Measurements from ENCODE around the gene NRXN3. TPM values are rescaled to one million over a fixed set of nuclear protein-coding genes. Genes with fewer than 3 reads are reported as not detected.

The NRXN3 gene
- polyA plus RNA-seq, 1 donor (not counting 4 experiments of a cell fraction or from before 2014, with no cell fraction given) = 0.89 TPM

DNA sequence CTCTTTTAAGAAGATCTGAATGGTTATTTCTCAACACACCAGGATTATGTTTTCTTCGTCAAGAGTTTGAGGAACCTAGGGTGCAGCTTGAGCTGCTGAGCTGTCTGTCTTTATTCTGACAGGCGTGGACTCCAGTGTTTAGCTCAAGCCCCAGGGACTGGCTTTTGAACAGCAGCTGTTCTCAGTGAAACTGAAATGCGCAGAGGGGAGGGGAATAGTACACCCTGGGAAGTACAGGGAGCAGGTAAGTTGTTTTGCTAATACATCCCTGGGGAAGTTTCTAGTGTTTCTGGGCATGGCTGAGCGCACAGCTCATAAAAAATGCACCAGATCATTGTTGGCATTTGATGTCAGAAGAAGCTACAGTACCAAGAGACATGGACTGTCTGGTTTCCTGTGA is 1381.3 kb downstream of the NRXN3 start:
- Histone ChIP-seq H3K9ac (ENCODE audit: control insufficient read depth, extremely low read depth, insufficient read depth, low read length) (no peak overlapping the region), H3K27me3 (ENCODE audit: control insufficient read depth, extremely low read depth, insufficient read depth, low read length) (no peaks in the 10 kb centered on the region), H3K36me3 (ENCODE audit: control insufficient read depth in 2 of 2, extremely low read depth in 1 of 2, insufficient read depth in 2 of 2, low read length in 2 of 2) (no peaks in the 10 kb centered on the region), H3K4me1 (ENCODE audit: control insufficient read depth, extremely low read depth, insufficient read depth, low read length) (no peaks in the 10 kb centered on the region), H3K79me2 (ENCODE audit: control insufficient read depth, insufficient read depth, low read length) (no peaks in the 10 kb centered on the region), H3K4me3 (ENCODE audit: control insufficient read depth in 2 of 3, extremely low read depth in 1 of 3, insufficient read depth in 2 of 3, low read depth in 1 of 3, low read length in 3 of 3) (no peak overlapping the region), H4K20me1 (ENCODE audit: control insufficient read depth, extremely low read depth, insufficient read depth, low read length) (no peaks in the 10 kb centered on the region), H3K9me1 (ENCODE audit: control insufficient read depth, extremely low read depth, insufficient read depth, low read length) (no peaks in the 10 kb centered on the region), H3K27ac (ENCODE audit: control insufficient read depth, insufficient read depth, low read length) (no peak overlapping the region), H3K4me2 (ENCODE audit: control insufficient read depth, extremely low read depth, insufficient read depth, low read depth, low read length) (no peak overlapping the region), H2AFZ (ENCODE audit: control insufficient read depth, low read length) (no peak overlapping the region), H3K9me3 (ENCODE audit: control insufficient read depth, low read depth, low read length) (no peaks in the 10 kb centered on the region)
- dilution Hi-C loops (cut with MboI; ENCODE audit: extremely low pct_ligation_motif_present, low sequenced_read_pairs) = no loop called here
- DNase-seq (ENCODE audit: low read depth, low spot score) (no peak), FAIRE-seq (no peak)
- no peak for TF ChIP-seq EZH2 (IDR thresholded peaks at IDR 0.05; ENCODE audit: low read length)
- TF ChIP-seq, protein P1, sequence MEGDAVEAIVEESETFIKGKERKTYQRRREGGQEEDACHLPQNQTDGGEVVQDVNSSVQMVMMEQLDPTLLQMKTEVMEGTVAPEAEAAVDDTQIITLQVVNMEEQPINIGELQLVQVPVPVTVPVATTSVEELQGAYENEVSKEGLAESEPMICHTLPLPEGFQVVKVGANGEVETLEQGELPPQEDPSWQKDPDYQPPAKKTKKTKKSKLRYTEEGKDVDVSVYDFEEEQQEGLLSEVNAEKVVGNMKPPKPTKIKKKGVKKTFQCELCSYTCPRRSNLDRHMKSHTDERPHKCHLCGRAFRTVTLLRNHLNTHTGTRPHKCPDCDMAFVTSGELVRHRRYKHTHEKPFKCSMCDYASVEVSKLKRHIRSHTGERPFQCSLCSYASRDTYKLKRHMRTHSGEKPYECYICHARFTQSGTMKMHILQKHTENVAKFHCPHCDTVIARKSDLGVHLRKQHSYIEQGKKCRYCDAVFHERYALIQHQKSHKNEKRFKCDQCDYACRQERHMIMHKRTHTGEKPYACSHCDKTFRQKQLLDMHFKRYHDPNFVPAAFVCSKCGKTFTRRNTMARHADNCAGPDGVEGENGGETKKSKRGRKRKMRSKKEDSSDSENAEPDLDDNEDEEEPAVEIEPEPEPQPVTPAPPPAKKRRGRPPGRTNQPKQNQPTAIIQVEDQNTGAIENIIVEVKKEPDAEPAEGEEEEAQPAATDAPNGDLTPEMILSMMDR (optimal IDR thresholded peaks at IDR 0.05 in 1 of 3, IDR thresholded peaks at IDR 0.05 in 1 of 3, conservative IDR thresholded peaks at IDR 0.05 in 1 of 3; ENCODE audit: extremely low read depth in 1 of 3, insufficient read depth in 2 of 3, low read length in 3 of 3) = no peak

DNA sequence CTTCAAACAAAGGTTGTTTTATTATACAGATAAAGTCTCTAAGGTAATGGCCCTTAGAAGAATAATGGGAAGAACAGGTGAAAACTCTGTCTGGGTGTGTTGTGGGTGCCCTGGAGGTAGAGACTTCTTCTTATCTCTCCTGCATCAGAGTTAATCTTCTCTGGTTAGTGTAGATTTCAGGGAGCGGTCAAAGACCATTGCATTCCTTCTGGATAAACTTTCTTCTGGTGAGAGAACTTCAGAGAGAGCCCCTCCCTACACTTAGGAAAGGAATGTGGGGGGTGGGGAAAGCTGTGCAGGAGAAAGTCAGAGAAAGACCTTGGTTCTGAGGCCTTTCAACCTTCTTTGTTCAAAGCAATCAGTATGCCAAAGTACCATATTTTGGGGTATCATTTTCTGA is 1382.6 kb downstream of the NRXN3 start:
- Histone ChIP-seq H3K9me1 (ENCODE audit: control insufficient read depth, extremely low read depth, insufficient read depth, low read length) (no peaks in the 10 kb centered on the region), H3K27ac (ENCODE audit: control insufficient read depth, insufficient read depth, low read length) (no peak overlapping the region), H3K27me3 (ENCODE audit: control insufficient read depth, extremely low read depth, insufficient read depth, low read length) (no peaks in the 10 kb centered on the region), H3K36me3 (ENCODE audit: control insufficient read depth in 2 of 2, extremely low read depth in 1 of 2, insufficient read depth in 2 of 2, low read length in 2 of 2) (no peaks in the 10 kb centered on the region), H3K9ac (ENCODE audit: control insufficient read depth, extremely low read depth, insufficient read depth, low read length) (no peak overlapping the region), H2AFZ (ENCODE audit: control insufficient read depth, low read length) (no peak overlapping the region), H3K9me3 (ENCODE audit: control insufficient read depth, low read depth, low read length) (no peaks in the 10 kb centered on the region), H3K4me2 (ENCODE audit: control insufficient read depth, extremely low read depth, insufficient read depth, low read depth, low read length) (no peak overlapping the region), H3K4me1 (ENCODE audit: control insufficient read depth, extremely low read depth, insufficient read depth, low read length) (no peaks in the 10 kb centered on the region), H3K4me3 (ENCODE audit: control insufficient read depth in 2 of 3, extremely low read depth in 1 of 3, insufficient read depth in 2 of 3, low read depth in 1 of 3, low read length in 3 of 3) (no peak overlapping the region), H4K20me1 (ENCODE audit: control insufficient read depth, extremely low read depth, insufficient read depth, low read length) (no peaks in the 10 kb centered on the region), H3K79me2 (ENCODE audit: control insufficient read depth, insufficient read depth, low read length) (no peaks in the 10 kb centered on the region)
- no peak for FAIRE-seq
- dilution Hi-C loops (cut with MboI; ENCODE audit: extremely low pct_ligation_motif_present, low sequenced_read_pairs) = no loop called here
- no peak for DNase-seq (ENCODE audit: low read depth, low spot score)
- TF ChIP-seq EZH2 (IDR thresholded peaks at IDR 0.05; ENCODE audit: low read length) = no peak
- TF ChIP-seq, protein P1 (optimal IDR thresholded peaks at IDR 0.05 in 1 of 3, IDR thresholded peaks at IDR 0.05 in 1 of 3, conservative IDR thresholded peaks at IDR 0.05 in 1 of 3; ENCODE audit: extremely low read depth in 1 of 3, insufficient read depth in 2 of 3, low read length in 3 of 3) = no peak
